Measurements from ENCODE around the gene DYRK1B. TPM values are rescaled to one million over a fixed set of nuclear protein-coding genes. Genes with fewer than 3 reads are reported as not detected.
"Not testable (repeated sequence)": the region's sequence is repeated elsewhere in the genome, so short reads cannot be mapped to it uniquely, and the experiment has no call there.

The DYRK1B gene
- total RNA-seq, result 1 to 10 TPM; 2.8 to 3.2 (median 2.8) TPM

DNA sequence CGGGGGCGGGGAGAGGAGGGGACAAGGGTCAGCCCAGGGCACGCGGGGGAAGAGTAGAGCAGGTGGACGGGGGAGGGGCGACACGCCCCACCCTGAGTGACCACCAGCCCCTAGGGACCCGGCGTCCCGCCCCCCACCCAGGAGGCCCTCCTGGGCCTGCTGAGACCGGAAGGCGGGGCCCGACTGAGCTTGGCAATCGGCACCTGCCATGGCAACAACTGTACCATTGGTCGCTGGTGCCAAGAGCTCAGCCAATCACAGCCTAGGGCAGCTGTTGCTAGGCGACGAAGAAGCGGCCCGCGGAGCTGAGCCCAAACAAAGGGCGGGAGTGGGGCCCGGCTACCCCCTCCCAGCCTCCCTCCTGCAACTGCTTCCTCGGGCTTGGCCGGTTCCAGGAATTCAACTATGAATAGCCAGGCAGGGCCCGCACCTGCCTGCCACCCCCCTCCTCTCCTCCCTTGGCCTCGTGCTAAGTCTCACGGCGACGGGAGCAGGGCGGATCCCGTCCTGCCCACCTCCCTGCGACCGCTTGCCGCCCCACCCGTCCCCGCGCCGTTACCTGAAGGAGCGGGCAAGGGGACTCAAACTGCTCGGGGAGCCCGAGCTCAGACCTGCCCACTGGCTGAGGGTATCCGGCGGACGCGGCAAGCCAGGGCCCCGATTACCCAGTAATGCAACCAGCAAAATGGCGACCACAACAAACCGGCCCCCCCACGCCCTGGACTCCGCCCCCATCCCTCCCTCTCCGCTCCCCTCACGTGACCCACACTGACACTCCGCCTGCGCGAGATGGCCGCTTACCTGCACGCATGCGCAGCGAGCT is at the start of gene DYRK1B:
DYRK1B (minus strand) TSS at position 699 of the 823 bp plus-strand sequence. CDS start 2,295 bp downstream, outside the sequence.
- no peaks in the 10 kb centered on the region for H3K27me3 Mint-ChIP-seq (ENCODE audit: low read depth)
- H3K9me3 Mint-ChIP-seq, result no peaks in the 10 kb centered on the region
- ATAC-seq, result peak; percentile 92 to 95
- H3K4me3 Mint-ChIP-seq, result peak within 1 kb of the TSS; percentile 70
- H3K4me1 Mint-ChIP-seq (ENCODE audit: low read depth), result peaks cover 30% of the 10 kb centered on the region
- peak; percentile 96 for DNase-seq
- peaks cover 43% of the 10 kb centered on the region for H3K36me3 Mint-ChIP-seq (ENCODE audit: insufficient read depth)

DNA sequence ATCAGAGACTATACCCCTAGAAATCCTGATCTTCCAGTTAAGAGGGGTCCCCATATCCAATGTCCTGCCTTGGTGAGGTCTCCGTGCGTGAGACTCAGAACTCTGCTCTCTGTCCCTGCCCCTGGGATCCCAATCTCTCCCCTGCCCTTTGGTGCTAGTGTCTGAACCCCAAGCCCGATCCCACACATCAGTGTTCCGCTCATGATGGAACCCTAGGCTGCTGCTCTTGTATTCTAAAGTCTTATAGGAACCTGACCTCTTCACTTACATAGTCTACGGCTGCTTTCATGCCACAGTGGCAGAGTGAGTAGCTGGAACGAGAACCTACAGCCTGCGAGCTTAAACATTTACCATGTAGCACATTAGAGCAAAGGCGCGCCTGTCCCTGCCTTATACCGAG is 48.7 kb upstream of the DYRK1B start:
- not testable (repeated sequence) for H3K9me3 Mint-ChIP-seq; H3K4me1 Mint-ChIP-seq (ENCODE audit: low read depth); H3K27me3 Mint-ChIP-seq (ENCODE audit: low read depth); H3K36me3 Mint-ChIP-seq (ENCODE audit: insufficient read depth); ATAC-seq; DNase-seq; H3K4me3 Mint-ChIP-seq

DNA sequence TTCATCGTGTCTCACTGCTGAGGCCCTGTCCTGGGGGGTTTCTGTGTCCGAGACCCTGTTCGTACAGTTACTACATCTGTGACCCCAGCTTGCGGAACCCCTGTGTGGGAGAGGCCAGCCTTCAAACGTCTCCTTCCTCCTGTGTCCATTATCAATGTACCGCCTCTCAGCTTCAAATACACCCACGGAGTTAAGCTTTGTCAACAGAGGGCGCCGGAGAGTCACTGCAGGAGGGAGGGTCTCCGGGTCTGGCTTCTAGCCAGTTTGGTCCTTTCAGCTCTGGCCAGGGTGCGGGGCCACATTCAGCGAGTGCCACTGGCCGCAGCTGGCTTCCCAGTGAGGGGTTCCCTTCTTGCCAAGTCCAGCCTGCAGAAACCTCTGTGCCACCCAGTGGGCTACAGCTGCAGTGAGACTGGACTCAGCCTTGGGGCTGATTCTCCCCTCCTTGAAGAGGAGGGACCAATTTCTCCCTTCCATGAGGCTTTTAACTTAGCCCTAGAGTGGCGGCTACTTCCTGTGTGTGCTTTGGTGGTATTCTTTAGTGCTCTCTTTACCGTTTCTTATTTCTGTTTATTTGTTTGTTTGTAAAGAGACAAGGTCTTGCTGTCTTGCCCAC is 47.6 kb upstream of the DYRK1B start:
- H3K4me3 Mint-ChIP-seq; H3K27me3 Mint-ChIP-seq (ENCODE audit: low read depth); DNase-seq; H3K36me3 Mint-ChIP-seq (ENCODE audit: insufficient read depth); H3K4me1 Mint-ChIP-seq (ENCODE audit: low read depth); H3K9me3 Mint-ChIP-seq: not testable (repeated sequence)
- peak; percentile 82 to 88 for ATAC-seq

DNA sequence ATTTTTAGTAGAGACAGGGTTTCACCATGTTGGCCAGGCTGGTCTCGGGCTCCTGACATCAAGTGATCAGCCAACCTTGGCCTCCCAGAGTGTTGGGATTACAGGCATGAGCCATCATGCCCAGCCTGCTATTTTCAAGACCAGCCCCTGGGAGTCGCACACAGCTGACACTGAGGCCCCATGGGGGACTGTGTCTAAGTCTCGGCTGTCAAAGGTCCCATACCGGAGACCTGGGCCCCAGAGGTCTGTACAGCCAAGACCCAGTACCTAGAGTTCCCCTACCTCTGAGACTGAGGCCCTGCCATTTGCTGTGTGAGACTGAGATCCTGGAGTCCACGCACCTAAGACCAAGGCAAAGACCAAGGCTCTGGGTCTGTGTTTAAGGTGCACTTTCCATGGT is 46.3 kb upstream of the DYRK1B start:
- not testable (repeated sequence) for H3K4me1 Mint-ChIP-seq (ENCODE audit: low read depth); DNase-seq; ATAC-seq; H3K36me3 Mint-ChIP-seq (ENCODE audit: insufficient read depth); H3K4me3 Mint-ChIP-seq; H3K27me3 Mint-ChIP-seq (ENCODE audit: low read depth); H3K9me3 Mint-ChIP-seq

DNA sequence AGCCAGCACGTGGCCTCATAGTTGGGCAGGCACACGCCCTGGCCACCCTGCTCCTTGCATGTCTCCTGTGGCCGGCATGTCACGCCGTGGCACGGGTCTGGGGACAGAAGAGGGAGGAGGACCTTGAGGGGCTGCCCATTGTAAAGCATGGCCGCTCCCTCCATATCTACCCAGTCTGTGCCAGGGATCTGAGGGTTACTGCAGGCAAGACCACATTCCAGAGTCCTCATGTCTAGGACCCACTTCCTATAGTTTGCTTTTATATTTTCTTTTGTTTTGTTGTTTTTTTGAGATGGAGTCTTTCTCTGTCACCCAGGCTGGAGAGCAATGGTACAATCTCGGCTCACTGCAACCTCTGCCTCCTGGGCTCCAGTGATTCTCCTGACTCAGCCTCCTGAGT is 45.8 kb upstream of the DYRK1B start:
- H3K9me3 Mint-ChIP-seq; ATAC-seq; H3K27me3 Mint-ChIP-seq (ENCODE audit: low read depth); DNase-seq; H3K4me1 Mint-ChIP-seq (ENCODE audit: low read depth); H3K4me3 Mint-ChIP-seq; H3K36me3 Mint-ChIP-seq (ENCODE audit: insufficient read depth): not testable (repeated sequence)

DNA sequence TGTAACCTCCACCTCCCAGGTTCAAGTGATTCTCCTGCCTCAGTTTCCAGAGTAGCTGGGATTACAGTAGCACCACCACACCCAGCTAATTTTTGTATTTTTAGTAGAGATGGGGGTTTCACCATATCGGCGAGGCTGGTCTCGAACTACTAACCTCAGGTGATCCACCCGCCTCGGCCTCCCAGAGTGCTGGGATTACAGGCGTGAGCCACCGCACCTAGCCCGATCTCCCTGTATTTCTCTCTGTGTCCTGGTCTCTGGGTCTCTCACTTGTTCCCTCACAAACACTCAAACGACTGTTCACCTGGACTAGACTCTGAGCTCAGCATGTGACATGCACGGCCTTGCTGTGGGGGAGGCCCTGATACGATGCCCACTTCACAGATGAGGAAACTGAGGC is 44.9 kb upstream of the DYRK1B start:
- H3K4me1 Mint-ChIP-seq (ENCODE audit: low read depth); DNase-seq; H3K4me3 Mint-ChIP-seq; ATAC-seq; H3K9me3 Mint-ChIP-seq; H3K27me3 Mint-ChIP-seq (ENCODE audit: low read depth); H3K36me3 Mint-ChIP-seq (ENCODE audit: insufficient read depth): not testable (repeated sequence)

DNA sequence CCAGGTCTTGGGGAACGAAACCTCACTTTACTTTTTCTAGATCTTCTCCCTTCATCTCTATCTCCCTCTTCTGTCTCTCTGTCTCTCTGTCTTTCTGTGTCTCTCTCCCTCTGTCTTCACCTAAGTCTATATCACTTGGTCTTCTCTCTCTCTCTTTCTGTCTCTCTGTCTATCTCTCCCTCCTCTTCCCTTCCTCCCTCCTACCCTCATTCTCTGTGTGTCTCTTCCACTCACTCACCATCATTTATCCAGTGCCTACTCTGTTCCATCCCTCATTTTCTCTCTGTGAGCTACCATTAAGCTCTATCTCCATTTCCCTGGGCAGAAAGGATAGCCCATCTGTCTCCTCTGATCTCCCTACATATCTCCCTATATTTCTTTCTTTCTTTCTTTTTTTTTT is 44.4 kb upstream of the DYRK1B start:
- no peaks in the 10 kb centered on the region for H3K9me3 Mint-ChIP-seq
- DNase-seq (no peak), ATAC-seq (no peak)
- no peaks in the 10 kb centered on the region for H3K27me3 Mint-ChIP-seq (ENCODE audit: low read depth)
- no peaks in the 10 kb centered on the region for H3K4me1 Mint-ChIP-seq (ENCODE audit: low read depth)
- no peak overlapping the region for H3K4me3 Mint-ChIP-seq
- no peaks in the 10 kb centered on the region for H3K36me3 Mint-ChIP-seq (ENCODE audit: insufficient read depth)

DNA sequence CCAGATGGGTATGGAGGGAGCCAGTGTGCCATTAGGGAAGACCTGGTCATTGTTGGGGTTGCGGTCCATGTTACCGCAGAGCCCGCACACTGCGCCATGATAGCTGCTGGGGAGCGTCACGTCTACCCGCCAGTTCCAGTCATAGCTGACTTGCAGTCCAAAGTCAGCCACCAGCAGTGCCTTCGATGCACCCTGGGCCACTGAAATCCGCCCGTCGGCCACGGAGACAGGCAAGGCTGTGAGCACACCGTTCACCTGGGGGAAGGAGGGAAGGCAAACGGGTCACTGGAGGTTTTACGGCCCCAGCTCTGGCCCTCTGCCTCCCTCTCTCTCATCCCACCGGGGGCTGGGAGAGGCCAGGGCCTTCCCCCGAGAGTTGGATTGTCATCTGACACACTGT is 44.0 kb upstream of the DYRK1B start:
- ATAC-seq; H3K9me3 Mint-ChIP-seq; H3K4me3 Mint-ChIP-seq; DNase-seq; H3K27me3 Mint-ChIP-seq (ENCODE audit: low read depth); H3K36me3 Mint-ChIP-seq (ENCODE audit: insufficient read depth); H3K4me1 Mint-ChIP-seq (ENCODE audit: low read depth): not testable (repeated sequence)

DNA sequence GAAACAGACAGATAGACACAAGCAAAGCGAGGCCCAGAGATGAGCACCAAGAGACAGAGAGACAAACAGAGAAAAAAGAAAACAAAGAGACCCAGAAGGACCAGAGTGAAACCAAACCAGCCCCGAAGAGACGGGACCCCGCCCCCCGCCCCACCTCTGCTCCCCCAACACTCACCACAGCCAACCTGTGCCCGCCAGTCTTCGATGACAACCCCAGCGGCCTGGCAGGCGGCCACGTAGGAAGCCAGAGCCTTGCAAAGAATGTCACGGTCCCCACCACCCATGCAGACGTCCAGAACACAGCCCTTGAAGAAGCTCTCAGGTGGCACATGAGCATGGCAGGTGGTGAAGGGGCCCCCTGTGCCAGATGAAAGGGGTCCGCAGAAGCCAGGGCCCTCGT is 43.5 kb upstream of the DYRK1B start:
- ATAC-seq, result peak in 1 of 2 donors; percentile 52

DNA sequence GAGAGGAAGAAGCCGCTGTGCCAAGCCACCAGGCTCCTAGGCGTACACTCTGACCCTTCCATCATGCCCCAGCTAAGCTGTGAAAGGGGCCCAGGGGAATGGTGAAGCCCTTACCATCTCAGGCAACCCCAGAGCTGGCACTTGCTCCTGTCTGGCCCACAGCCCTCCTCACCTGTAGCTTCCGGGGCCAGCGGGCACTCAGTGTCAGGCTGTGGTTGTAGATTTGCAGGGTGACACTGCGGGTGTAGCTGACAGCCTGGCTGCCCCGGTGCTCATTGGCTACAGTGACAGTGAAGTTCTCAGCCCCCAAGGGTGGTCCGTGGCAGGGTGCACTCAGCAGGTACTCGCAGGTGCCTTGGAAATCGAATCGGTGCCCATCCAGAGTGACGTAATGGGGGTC is 42.5 kb upstream of the DYRK1B start:
- H3K4me1 Mint-ChIP-seq (ENCODE audit: low read depth); H3K4me3 Mint-ChIP-seq; H3K27me3 Mint-ChIP-seq (ENCODE audit: low read depth); DNase-seq; H3K36me3 Mint-ChIP-seq (ENCODE audit: insufficient read depth); H3K9me3 Mint-ChIP-seq; ATAC-seq: not testable (repeated sequence)

More for the DNA sequence above, 43.5 kb upstream of the DYRK1B start:
- H3K4me3 Mint-ChIP-seq; H3K27me3 Mint-ChIP-seq (ENCODE audit: low read depth); H3K36me3 Mint-ChIP-seq (ENCODE audit: insufficient read depth); H3K4me1 Mint-ChIP-seq (ENCODE audit: low read depth); H3K9me3 Mint-ChIP-seq: not testable (repeated sequence)
- peak; percentile 18 for DNase-seq

DNA sequence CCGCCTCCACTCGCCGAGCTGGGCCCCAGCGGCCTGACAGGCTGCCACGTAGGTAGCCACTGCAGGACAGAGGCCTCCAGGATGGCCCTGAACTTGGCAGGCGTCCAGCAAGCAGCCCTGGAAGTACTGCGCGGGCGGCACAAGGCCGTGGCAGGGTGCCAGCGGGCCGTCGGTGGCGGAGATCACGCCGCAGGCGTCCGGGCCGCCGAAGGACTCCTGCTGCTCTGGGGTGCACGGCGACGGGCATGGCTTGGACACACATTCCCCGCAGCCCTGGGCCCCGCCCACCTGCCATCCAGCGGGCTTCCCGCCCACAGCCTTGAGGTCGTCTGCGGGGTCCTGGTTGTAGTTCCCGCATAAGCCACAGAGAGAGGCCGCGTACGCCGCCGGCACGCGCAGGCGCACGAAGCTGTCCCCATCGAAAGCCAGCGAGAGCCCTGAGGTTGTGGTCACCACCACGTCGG is 41.5 kb upstream of the DYRK1B start:
- ATAC-seq; H3K4me3 Mint-ChIP-seq; H3K36me3 Mint-ChIP-seq (ENCODE audit: insufficient read depth); H3K27me3 Mint-ChIP-seq (ENCODE audit: low read depth); H3K4me1 Mint-ChIP-seq (ENCODE audit: low read depth); DNase-seq; H3K9me3 Mint-ChIP-seq: not testable (repeated sequence)

DNA sequence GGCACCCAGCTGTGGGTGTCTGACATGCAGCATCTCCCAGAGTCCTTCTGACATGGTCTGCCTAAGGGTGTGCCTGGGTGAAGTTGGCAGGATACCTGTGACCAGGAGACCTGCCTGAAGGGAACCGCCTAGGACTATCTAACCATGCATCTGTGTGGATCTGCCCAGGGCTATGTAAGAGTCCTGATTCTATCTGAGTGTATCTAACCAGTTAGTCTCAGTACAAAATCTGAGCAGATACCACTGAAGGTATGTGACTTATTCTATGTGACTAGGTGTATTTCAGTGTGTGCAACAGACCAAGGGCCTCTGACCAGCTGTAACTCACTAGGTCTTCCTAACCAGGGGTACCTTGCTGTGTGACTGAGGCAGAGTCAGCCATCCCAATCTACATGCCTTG is 40.4 kb upstream of the DYRK1B start:
- H3K4me3 Mint-ChIP-seq, result no peak overlapping the region
- H3K4me1 Mint-ChIP-seq (ENCODE audit: low read depth), result no peaks in the 10 kb centered on the region
- DNase-seq (no peak), ATAC-seq (no peak)
- H3K27me3 Mint-ChIP-seq (ENCODE audit: low read depth), result no peaks in the 10 kb centered on the region
- H3K36me3 Mint-ChIP-seq (ENCODE audit: insufficient read depth), result peaks cover 2% of the 10 kb centered on the region
- no peaks in the 10 kb centered on the region for H3K9me3 Mint-ChIP-seq

DNA sequence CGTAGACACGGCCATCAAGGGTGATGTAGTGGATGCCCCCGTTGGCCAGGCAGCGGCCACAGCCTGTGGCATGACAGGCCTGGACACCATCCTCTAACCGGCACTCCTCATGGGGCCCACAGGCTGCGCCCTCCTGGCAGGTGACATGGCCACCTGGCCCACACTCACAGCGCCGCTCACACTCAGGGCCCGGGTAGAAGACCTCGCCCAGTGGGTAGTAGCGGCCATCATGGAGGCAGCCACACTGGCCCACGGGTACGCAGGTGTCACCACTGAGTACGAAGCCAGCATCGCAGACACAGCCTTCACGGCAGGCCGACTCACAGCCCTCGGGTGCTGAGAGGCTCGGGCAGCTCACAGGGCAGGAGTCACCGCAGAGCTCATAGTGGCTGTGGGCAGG is 39.4 kb upstream of the DYRK1B start:
- H3K27me3 Mint-ChIP-seq (ENCODE audit: low read depth), result no peaks in the 10 kb centered on the region
- peaks cover 4% of the 10 kb centered on the region for H3K36me3 Mint-ChIP-seq (ENCODE audit: insufficient read depth)
- no peak overlapping the region for H3K4me3 Mint-ChIP-seq
- no peak for DNase-seq
- no peaks in the 10 kb centered on the region for H3K4me1 Mint-ChIP-seq (ENCODE audit: low read depth)
- H3K9me3 Mint-ChIP-seq, result no peaks in the 10 kb centered on the region
- no peak for ATAC-seq

DNA sequence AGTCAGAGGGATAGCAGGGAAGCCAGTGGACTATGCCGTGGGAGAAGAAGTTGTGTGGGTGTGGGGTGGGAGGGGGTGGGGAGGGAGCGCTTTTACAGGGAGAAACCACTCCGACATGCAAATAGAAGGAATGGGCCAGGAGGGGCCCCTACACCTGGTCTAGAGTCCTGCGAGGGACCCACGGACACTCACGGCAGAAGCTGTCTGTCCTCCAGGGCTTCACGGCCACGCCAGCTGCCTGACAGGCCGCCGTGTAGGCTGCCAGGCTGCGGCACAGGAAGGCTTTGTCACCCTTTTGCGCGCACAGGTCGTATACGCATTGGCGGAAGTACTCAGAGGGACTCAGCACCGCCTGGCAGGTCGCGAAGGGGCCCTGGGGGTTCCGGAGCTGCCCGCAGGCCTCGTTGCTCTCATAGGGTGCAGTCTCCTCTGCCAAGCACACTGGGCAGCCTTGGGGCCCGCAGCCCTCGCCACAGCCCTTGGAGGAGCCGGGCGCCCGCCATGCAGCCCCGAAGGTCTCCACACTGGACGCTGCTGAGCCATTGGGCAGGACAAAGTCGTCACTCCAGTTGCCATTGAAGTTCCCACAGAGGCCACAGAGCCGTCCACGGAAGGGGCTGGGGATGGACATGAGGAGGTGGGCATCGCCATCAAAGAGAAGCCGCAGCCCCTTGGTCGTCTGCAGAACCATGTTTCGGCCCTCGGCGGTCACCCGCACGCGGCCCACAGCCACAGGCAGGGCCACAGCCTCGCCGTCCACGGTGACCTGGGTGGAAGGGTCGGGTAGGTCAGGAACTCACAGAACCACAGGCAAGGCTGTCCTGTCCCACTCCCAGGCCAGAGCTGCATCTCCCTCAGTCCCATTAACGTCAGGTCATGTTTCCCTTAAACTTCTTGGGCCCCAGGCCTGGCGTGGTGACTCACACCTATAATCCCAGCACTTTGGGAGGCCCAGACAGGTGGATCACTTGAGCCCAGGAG is 38.2 kb upstream of the DYRK1B start:
- no peaks in the 10 kb centered on the region for H3K4me1 Mint-ChIP-seq (ENCODE audit: low read depth)
- H3K27me3 Mint-ChIP-seq (ENCODE audit: low read depth), result no peaks in the 10 kb centered on the region
- no peaks in the 10 kb centered on the region for H3K9me3 Mint-ChIP-seq
- ATAC-seq (no peak), DNase-seq (no peak)
- H3K4me3 Mint-ChIP-seq, result no peak overlapping the region
- H3K36me3 Mint-ChIP-seq (ENCODE audit: insufficient read depth), result peaks cover 4% of the 10 kb centered on the region
